GM12891 (cell line): ENCODE data around the gene VCAN.

Experiments
- DNase-seq: peaks from one replicate; pipeline ENCODE4 v3.0.0; 2011; ENCODE audit warnings: low spot score; ENCODE audit not compliant: insufficient read length
- FAIRE-seq: peaks from 2 replicates; lab custom pipeline; 2011; peaks lifted over from hg19 to GRCh38; lab: Jason Lieb, UNC
- PAX5 ChIP-seq: IDR thresholded peaks from 2 replicates; pipeline ENCODE4 v1.6.1; 2011; ENCODE audit warnings: low read length, moderate library complexity, mild to moderate bottlenecking; ENCODE audit not compliant: insufficient read depth, severe bottlenecking
- POLR2A ChIP-seq: IDR thresholded peaks from 2 replicates; pipeline ENCODE4 v1.6.1; 2011; ENCODE audit warnings: low read depth, low read length, control low read depth
- POLR2AphosphoS5 ChIP-seq: IDR thresholded peaks from 2 replicates; pipeline ENCODE4 v1.6.1; 2011; ENCODE audit warnings: low read depth, low read length, control low read depth
- POU2F2 ChIP-seq: IDR thresholded peaks from 2 replicates; pipeline ENCODE4 v1.6.1; 2011; ENCODE audit warnings: low read depth, mild to moderate bottlenecking, control low read depth, low read length, moderate library complexity
- SPI1 ChIP-seq: IDR thresholded peaks from 2 replicates; pipeline ENCODE4 v1.6.1; 2011; ENCODE audit warnings: low read depth, low read length, control low read depth
- TAF1 ChIP-seq: IDR thresholded peaks from 2 replicates; pipeline ENCODE4 v1.6.1; 2011; ENCODE audit warnings: low read depth, low read length, control low read depth

The VCAN gene

GRCh38 chr5:83570916-83571315 is 99.4 kb downstream of the VCAN start:
- DNase-seq (no peak), FAIRE-seq (no peak)
- TF ChIP-seq POU2F2 = no peak
- no peak for TF ChIP-seq TAF1
- TF ChIP-seq PAX5 = no peak
- no peak for TF ChIP-seq SPI1
- no peak for TF ChIP-seq POLR2A
- TF ChIP-seq POLR2AphosphoS5 = no peak

- no peak for FAIRE-seq
- DNase-seq = no peak
- TF ChIP-seq POLR2A (no peak), SPI1 (no peak), POU2F2 (no peak), POLR2AphosphoS5 (no peak), PAX5 (no peak), TAF1 (no peak)
These were observed 100.7 kb downstream of the VCAN start for GRCh38 chr5:83572271-83572670.

GRCh38 chr5:83576341-83576740 is 104.8 kb downstream of the VCAN start:
- FAIRE-seq (no peak), DNase-seq (no peak)
- TF ChIP-seq SPI1 (no peak), POLR2AphosphoS5 (no peak), TAF1 (no peak), PAX5 (no peak), POLR2A (no peak), POU2F2 (no peak)

- no peak for DNase-seq
- TF ChIP-seq POLR2A (no peak), POU2F2 (no peak), SPI1 (no peak), POLR2AphosphoS5 (no peak), PAX5 (no peak)
- no peak for FAIRE-seq
These were observed 105.6 kb downstream of the VCAN start for GRCh38 chr5:83577036-83577636.

GRCh38 chr5:83583859-83584258 is 112.3 kb downstream of the VCAN start:
- DNase-seq (no peak), FAIRE-seq (no peak)
- no peak for TF ChIP-seq POLR2A
- TF ChIP-seq POLR2AphosphoS5 = no peak
- no peak for TF ChIP-seq PAX5
- no peak for TF ChIP-seq POU2F2
- TF ChIP-seq SPI1 = no peak
- no peak for TF ChIP-seq TAF1

- TF ChIP-seq POLR2A = no peak
- TF ChIP-seq POLR2AphosphoS5 = no peak
- TF ChIP-seq PAX5 = no peak
- no peak for TF ChIP-seq POU2F2
- TF ChIP-seq SPI1 = no peak
- no peak for TF ChIP-seq TAF1
- no peak for DNase-seq
- no peak for FAIRE-seq
These were observed 115.6 kb downstream of the VCAN start for GRCh38 chr5:83586874-83587776.

- FAIRE-seq (no peak), DNase-seq (no peak)
- TF ChIP-seq SPI1 = no peak
- no peak for TF ChIP-seq POLR2A
These were observed 118.2 kb downstream of the VCAN start for GRCh38 chr5:83589786-83590185.

- no peak for FAIRE-seq
- TF ChIP-seq PAX5 (no peak), TAF1 (no peak), POLR2AphosphoS5 (no peak), SPI1 (no peak), POLR2A (no peak)
These were observed 119.4 kb downstream of the VCAN start for GRCh38 chr5:83590966-83591365.

GRCh38 chr5:83595217-83595616 is 123.7 kb downstream of the VCAN start:
- FAIRE-seq (no peak), DNase-seq (no peak)
- TF ChIP-seq POLR2AphosphoS5 (no peak), POLR2A (no peak), PAX5 (no peak), POU2F2 (no peak), TAF1 (no peak), SPI1 (no peak)

More at GRCh38 chr5:83590966-83591365, 119.4 kb downstream of the VCAN start:
- no peak for DNase-seq
